ENCODE results near the gene CAMK1D. TPM values are rescaled to one million over a fixed set of nuclear protein-coding genes. Genes with fewer than 3 reads are reported as not detected.

The CAMK1D gene
- total and polyA plus RNA-seq, 2 experiments from 2014 or later: 2.0 to 3.8 TPM

GRCh38 chr10:12633776-12634620 lies 284.7 kb downstream of the CAMK1D start:
- Histone ChIP-seq H3K27ac (no peak overlapping the region), H3K4me1 (ENCODE audit: low read depth) (no peaks in the 10 kb centered on the region), H3K9me3 (ENCODE audit: low read depth) (no peaks in the 10 kb centered on the region), H3K36me3 (no peaks in the 10 kb centered on the region), H3K4me3 (no peak overlapping the region), H3K27me3 (no peaks in the 10 kb centered on the region)
- DNase-seq (ENCODE audit: low read depth in 1 of 2, low spot score in 1 of 2): no peak
- TF ChIP-seq, protein P1, sequence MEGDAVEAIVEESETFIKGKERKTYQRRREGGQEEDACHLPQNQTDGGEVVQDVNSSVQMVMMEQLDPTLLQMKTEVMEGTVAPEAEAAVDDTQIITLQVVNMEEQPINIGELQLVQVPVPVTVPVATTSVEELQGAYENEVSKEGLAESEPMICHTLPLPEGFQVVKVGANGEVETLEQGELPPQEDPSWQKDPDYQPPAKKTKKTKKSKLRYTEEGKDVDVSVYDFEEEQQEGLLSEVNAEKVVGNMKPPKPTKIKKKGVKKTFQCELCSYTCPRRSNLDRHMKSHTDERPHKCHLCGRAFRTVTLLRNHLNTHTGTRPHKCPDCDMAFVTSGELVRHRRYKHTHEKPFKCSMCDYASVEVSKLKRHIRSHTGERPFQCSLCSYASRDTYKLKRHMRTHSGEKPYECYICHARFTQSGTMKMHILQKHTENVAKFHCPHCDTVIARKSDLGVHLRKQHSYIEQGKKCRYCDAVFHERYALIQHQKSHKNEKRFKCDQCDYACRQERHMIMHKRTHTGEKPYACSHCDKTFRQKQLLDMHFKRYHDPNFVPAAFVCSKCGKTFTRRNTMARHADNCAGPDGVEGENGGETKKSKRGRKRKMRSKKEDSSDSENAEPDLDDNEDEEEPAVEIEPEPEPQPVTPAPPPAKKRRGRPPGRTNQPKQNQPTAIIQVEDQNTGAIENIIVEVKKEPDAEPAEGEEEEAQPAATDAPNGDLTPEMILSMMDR (IDR thresholded peaks at IDR 0.05; ENCODE audit: low read depth, low read length): no peak

GRCh38 chr10:12634621-12634931 lies 285.2 kb downstream of the CAMK1D start:
- no peaks in the 10 kb centered on the region for H3K36me3 ChIP-seq
- TF ChIP-seq, protein P1 (IDR thresholded peaks at IDR 0.05; ENCODE audit: low read depth, low read length): no peak
- no peaks in the 10 kb centered on the region for H3K27me3 ChIP-seq

GRCh38 chr10:12635127-12635541 lies 285.8 kb downstream of the CAMK1D start:
- TF ChIP-seq, protein P1 (IDR thresholded peaks at IDR 0.05; ENCODE audit: low read depth, low read length): no peak
- Histone ChIP-seq H3K27ac (no peak overlapping the region), H3K9me3 (ENCODE audit: low read depth) (no peaks in the 10 kb centered on the region), H3K36me3 (no peaks in the 10 kb centered on the region), H3K27me3 (no peaks in the 10 kb centered on the region), H3K4me1 (ENCODE audit: low read depth) (no peaks in the 10 kb centered on the region), H3K4me3 (no peak overlapping the region)
- no peak for DNase-seq (ENCODE audit: low read depth in 1 of 2, low spot score in 1 of 2)

More at GRCh38 chr10:12634621-12634931, 285.2 kb downstream of the CAMK1D start:
- Histone ChIP-seq H3K4me3 (no peak overlapping the region), H3K27ac (no peak overlapping the region), H3K9me3 (ENCODE audit: low read depth) (no peaks in the 10 kb centered on the region), H3K4me1 (ENCODE audit: low read depth) (no peaks in the 10 kb centered on the region)
- no peak for DNase-seq (ENCODE audit: low read depth in 1 of 2, low spot score in 1 of 2)

DNA sequence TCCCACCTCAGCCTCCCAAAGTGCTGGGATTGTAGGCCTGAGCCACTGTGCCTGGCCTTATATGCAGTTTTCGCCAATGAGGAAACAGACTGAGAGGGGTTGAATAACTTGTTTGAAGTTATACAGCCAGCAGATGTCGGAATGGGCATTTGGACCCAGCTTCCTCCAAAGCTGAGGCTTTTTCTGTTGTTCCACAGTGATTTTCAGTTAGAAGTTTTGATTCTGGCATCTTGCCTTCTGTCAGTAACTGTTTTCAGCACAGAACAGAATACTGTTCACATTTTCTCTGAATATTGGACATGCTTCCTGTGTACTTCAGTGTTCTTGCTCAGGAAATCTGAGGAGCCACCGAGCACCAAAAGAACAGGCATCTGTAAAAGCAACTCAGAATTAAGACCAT lies 287.2 kb downstream of the CAMK1D start:
- Histone ChIP-seq H3K4me1 (ENCODE audit: low read depth) (no peaks in the 10 kb centered on the region), H3K27ac (no peak overlapping the region)
- TF ChIP-seq, protein P1 (IDR thresholded peaks at IDR 0.05; ENCODE audit: low read depth, low read length): no peak

DNA sequence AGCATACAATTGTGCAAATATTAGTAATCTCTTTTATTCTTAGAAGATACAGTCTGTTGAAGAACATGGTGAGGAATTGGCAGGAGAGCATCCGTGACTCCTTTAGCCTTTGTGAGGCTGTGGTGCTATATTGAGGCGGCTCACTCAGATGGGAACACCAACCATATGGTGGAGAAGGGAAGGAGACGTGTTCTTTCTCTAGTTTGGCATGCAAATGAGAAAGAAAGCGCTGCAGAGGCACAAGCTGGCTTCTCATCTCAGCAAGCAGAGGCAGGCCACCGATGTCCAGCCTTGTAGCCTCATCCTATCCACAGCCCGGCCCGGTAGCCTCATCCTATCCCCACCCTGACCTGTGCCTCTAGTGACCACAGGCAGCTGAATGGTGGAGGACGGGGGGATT lies 288.3 kb downstream of the CAMK1D start:
- no peak overlapping the region for H3K4me3 ChIP-seq
- TF ChIP-seq, protein P1 (IDR thresholded peaks at IDR 0.05; ENCODE audit: low read depth, low read length): no peak
- no peaks in the 10 kb centered on the region for H3K4me1 ChIP-seq (ENCODE audit: low read depth)
- no peaks in the 10 kb centered on the region for H3K36me3 ChIP-seq
- DNase-seq (ENCODE audit: low read depth in 1 of 2, low spot score in 1 of 2): no peak
- no peak overlapping the region for H3K27ac ChIP-seq
- no peaks in the 10 kb centered on the region for H3K27me3 ChIP-seq
- no peaks in the 10 kb centered on the region for H3K9me3 ChIP-seq (ENCODE audit: low read depth)

More for the DNA sequence above, 287.2 kb downstream of the CAMK1D start:
- no peak for DNase-seq (ENCODE audit: low read depth in 1 of 2, low spot score in 1 of 2)
- no peaks in the 10 kb centered on the region for H3K36me3 ChIP-seq
- H3K27me3 ChIP-seq: no peaks in the 10 kb centered on the region
- no peaks in the 10 kb centered on the region for H3K9me3 ChIP-seq (ENCODE audit: low read depth)
- H3K4me3 ChIP-seq: no peak overlapping the region

Measured in cardiac muscle cell (in vitro differentiated cells and primary cell).